Liver (tissue), 3 donors: Measurements from ENCODE around the gene IL17RC.

Experiments used
- ATF3 ChIP-seq: IDR thresholded peaks from 2 replicates; pipeline ENCODE4 v1.6.1; 2016; ENCODE audit warnings: antibody characterized with exemption
- CTCF ChIP-seq: fragments of 150-350 bp; IDR thresholded peaks from 2 replicates; pipeline ENCODE4 v1.5.1; 2017; ENCODE audit warnings: improper control_type of control experiment, low read depth, low read length; ENCODE audit not compliant: missing input control
- EGR1 ChIP-seq, 2 donors: IDR thresholded peaks; 2 replicates each; pipeline ENCODE4 v1.6.1; 2016 to 2018; ENCODE audit warnings: antibody characterized with exemption in 2 of 2, low read depth in 2 of 2
- FOXA1 ChIP-seq: IDR thresholded peaks from 2 replicates; pipeline ENCODE4 v1.6.1; 2016; ENCODE audit warnings: antibody characterized with exemption
- GABPA ChIP-seq, 2 donors: IDR thresholded peaks in 1 of 2; conservative IDR thresholded peaks in 1 of 2; 2 replicates each; pipeline ENCODE4 v1.6.1; 2016; ENCODE audit warnings: antibody characterized with exemption in 2 of 2, mild to moderate bottlenecking in 1 of 2, moderate library complexity in 1 of 2
- MAX ChIP-seq: IDR thresholded peaks from 2 replicates; pipeline ENCODE4 v1.6.1; 2016; ENCODE audit warnings: antibody characterized with exemption
- RAD21 ChIP-seq, 2 donors: IDR thresholded peaks; 2 replicates each; pipeline ENCODE4 v1.6.1; 2016; ENCODE audit warnings: antibody characterized with exemption in 2 of 2, mild to moderate bottlenecking in 2 of 2
- REST ChIP-seq: IDR thresholded peaks from 2 replicates; pipeline ENCODE4 v1.6.1; 2016; ENCODE audit warnings: antibody characterized with exemption, mild to moderate bottlenecking
- SP1 ChIP-seq: IDR thresholded peaks from 2 replicates; pipeline ENCODE4 v1.6.1; 2018; ENCODE audit warnings: antibody characterized with exemption, mild to moderate bottlenecking
- TAF1 ChIP-seq: conservative IDR thresholded peaks from 2 replicates; pipeline ENCODE4 v1.6.1; 2016; ENCODE audit warnings: antibody characterized with exemption, mild to moderate bottlenecking
- YY1 ChIP-seq: IDR thresholded peaks from 2 replicates; pipeline ENCODE4 v1.6.1; 2016; ENCODE audit warnings: antibody characterized with exemption, mild to moderate bottlenecking
- donor health status: healthy.
- donor health status: healthy.

GRCh38 chr3:9916734-9917680 lies at the start of gene IL17RC:
- peak; percentile 75 for TF ChIP-seq SP1
- no peak for TF ChIP-seq ATF3
- TF ChIP-seq CTCF: no peak
- no peak for TF ChIP-seq MAX
- TF ChIP-seq YY1: peak; percentile 68
- no peak for TF ChIP-seq EGR1 (IDR thresholded peaks at IDR 0.05; ENCODE audit: low read depth in 2 of 2)
- no peak for TF ChIP-seq FOXA1
- TF ChIP-seq RAD21 (IDR thresholded peaks at IDR 0.05): peak; percentile 38 to 56
- TF ChIP-seq REST: no peak
- peak in 1 of 2 donors; percentile 16 for TF ChIP-seq GABPA (IDR thresholded peaks at IDR 0.05 in 1 of 2, conservative IDR thresholded peaks at IDR 0.05 in 1 of 2)
- TF ChIP-seq TAF1: no peak
